VCaP (cell line): ENCODE results near the gene CSRP3.
A peak's percentile ranks its signal among the peaks of the same experiment; 100 is the strongest.

Source experiments
- H3K27ac ChIP-seq: fragments of 450-650 bp; 2 replicates; pipeline ENCODE4 v1.5.1; 2017
- CTCF ChIP-seq: fragments of 450-650 bp; conservative IDR thresholded peaks from 2 replicates; pipeline ENCODE4 v1.5.1; 2017; ENCODE audit warnings: mild to moderate bottlenecking, moderate library complexity

Gene CSRP3

DNA sequence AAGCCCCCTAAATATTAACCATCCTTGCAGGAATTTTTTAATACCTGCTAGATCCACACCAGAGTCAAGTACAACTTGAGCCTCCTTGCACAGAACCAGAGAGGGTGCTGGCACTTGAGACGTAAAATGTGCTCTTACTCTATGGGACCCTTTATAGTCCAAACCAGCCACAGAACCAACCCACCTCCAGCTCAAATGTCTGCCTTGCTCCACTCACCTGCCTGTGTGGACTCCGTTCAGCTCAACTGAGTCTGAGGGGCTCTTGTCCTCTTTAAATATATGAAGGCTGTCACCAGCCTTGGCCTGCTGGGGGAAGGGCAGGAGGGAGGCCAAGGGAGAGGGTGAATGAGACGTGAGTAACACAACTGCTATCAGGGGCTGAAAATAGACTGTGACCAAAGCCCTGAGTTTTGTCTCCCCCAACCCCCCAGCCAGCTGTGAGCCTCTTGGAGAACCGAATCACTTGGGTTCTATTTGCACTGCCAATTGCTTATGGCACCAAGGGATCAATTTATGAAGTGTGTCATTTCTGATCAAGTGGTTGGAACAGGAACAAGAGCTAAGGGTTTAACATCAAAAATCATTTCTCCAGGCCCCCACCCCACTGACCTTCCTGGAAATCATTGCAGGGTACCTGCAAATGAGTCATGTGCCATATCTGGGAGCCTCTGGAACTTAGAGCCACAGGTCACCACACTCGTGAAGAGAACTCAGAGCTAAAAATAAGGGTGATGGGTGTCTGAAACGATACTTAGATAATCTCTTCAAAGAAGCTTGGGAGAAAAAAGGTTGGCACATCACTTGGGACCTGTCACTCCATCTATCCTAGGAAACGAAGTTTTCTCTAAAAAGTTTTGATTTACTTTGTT is at the start of gene CSRP3:
CSRP3 (minus strand) TSS at position 247 of the 869 bp plus-strand sequence. CDS start 9,535 bp downstream, outside the sequence.
- TF ChIP-seq CTCF = no peak
- H3K27ac ChIP-seq = 0 out of 2 replicates have a peak within 1 kb of the TSS, but pooled peaks have one; percentile 30

- H3K27ac ChIP-seq = no peak overlapping the region
- TF ChIP-seq CTCF = no peak
These were observed 49.8 kb upstream of the CSRP3 start for GRCh38 chr11:19251577-19251976.

- no peak for TF ChIP-seq CTCF
- H3K27ac ChIP-seq = no peak overlapping the region
These were observed 45.0 kb upstream of the CSRP3 start for GRCh38 chr11:19246816-19247215.

DNA sequence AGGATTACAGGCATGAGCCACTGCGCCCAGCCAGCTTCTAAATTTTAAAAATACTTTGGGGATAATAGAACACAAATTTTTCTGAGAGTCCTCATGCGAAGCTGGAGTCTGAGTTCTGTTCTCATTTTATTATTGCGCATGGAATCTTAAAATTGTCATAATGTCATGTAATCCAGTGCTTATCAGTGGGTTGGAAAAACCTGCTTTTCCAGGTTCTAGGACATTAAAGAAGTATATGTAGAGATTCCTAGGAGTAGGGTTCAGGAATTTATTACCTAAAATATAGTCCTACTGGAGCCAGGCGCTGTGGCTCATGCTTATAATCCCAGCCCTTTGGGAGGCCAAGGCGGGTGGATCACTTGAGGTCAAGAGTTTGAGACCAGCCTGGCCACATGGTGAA is 43.6 kb upstream of the CSRP3 start:
- TF ChIP-seq CTCF = no peak
- no peak overlapping the region for H3K27ac ChIP-seq

DNA sequence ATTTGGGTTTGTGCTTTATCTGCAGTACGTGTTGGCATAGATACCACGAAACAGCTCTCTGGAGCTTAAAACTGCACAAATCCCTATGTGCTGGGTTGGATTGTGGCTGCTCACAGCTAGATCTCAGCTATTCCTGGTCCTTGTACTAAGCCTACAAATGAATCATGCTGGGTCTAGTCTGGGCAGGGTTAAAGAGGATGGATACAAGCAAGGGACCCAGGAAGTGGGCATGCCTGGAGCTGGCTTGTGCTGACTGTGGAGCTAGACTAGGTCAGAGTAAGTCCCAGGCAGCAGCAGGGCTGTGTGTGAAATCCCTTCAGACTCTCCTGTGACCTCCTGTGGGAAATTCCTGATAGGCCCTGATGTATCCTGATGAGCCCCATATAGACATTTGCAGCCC is 42.8 kb upstream of the CSRP3 start:
- no peak overlapping the region for H3K27ac ChIP-seq
- no peak for TF ChIP-seq CTCF

DNA sequence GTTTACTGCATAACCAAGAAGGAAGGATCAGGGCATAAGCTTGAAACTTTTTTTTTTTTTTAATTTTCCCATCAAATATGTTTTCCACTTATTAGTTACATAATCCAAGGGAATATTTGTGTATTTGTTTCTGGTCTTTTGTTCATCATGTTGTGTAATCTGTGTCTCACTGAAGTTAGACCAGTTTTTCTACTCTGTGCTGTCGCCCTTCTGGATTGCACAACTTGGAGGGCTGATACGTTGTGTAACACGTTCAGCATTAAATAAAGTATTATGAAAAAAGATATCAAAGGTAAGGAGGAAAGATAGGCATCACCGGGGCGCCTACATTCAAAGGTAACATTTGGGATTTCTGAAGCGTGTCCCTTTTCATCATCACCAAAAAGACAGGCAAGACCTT is 42.3 kb upstream of the CSRP3 start:
- H3K27ac ChIP-seq = no peak overlapping the region
- no peak for TF ChIP-seq CTCF

- H3K27ac ChIP-seq = no peak overlapping the region
- TF ChIP-seq CTCF = no peak
These were observed 41.8 kb upstream of the CSRP3 start for GRCh38 chr11:19243613-19244012.
